GM12878 (cell line): ENCODE results near the gene HVCN1. TPM values are rescaled to one million over a fixed set of nuclear protein-coding genes. Genes with fewer than 3 reads are reported as not detected.

Experiments
- ESRRA ChIP-seq: IDR thresholded peaks from 2 replicates; pipeline ENCODE4 v1.6.1; 2012; ENCODE audit warnings: mild to moderate bottlenecking, low read length, improper control_type of control experiment
- KDM1A ChIP-seq: fragments of 200-600 bp; sonication (generic); IDR thresholded peaks from 2 replicates; pipeline ENCODE4 v1.6.1; 2016; ENCODE audit warnings: borderline replicate concordance
- RFX5 ChIP-seq: IDR thresholded peaks from 2 replicates; pipeline ENCODE4 v1.6.1; 2011; ENCODE audit warnings: low read depth, low read length, improper control_type of control experiment
- polyA plus RNA-seq, 11 experiments: library from polyadenylated mRNA; depleted of rRNA in 4 of 11; unstranded in 6 of 11; stranded (reverse) in 5 of 11; fragments of >200 nt; fragmentation: Nextera tagmentation in 4 of 11; fragmentation: Illumina TruSeq in 1 of 11; extraction: Ambion mirVana in 4 of 11; extraction: Trizol in 1 of 11; gene quantifications; 1 replicate in 1 of 11; 2 replicates in 10 of 11; pipeline versions ENCODE4 v1.2.1 to v1.2.3, GENCODE V29; 2011 to 2016; ENCODE audit warnings: inconsistent platforms in 2 of 11, missing spikeins in 2 of 11, low read depth in 1 of 11
- total RNA-seq, 4 experiments: library from RNA; depleted of rRNA in 3 of 4; stranded (reverse); fragments of >200 nt in 3 of 4; fragmentation: Illumina TruSeq in 1 of 4; extraction: Trizol in 1 of 4; gene quantifications; 2 replicates each; pipeline versions ENCODE4 v1.2.1 to v1.2.3, GENCODE V29; 2013 to 2021
- TF ChIP-seq, protein P1 (sequence below): IDR thresholded peaks from 2 replicates; pipeline ENCODE4 v1.6.1; 2012; ENCODE audit warnings: mild to moderate bottlenecking, low read depth, low read length
- TF ChIP-seq, protein P2 (sequence below): fragments of 450-650 bp; IDR thresholded peaks from 2 replicates; pipeline ENCODE4 v1.6.1; 2016; ENCODE audit warnings: mild to moderate bottlenecking
- TF ChIP-seq, protein P3 (sequence below): IDR thresholded peaks from 2 replicates; pipeline ENCODE4 v1.6.1; 2011; ENCODE audit warnings: mild to moderate bottlenecking, low read depth, low read length, moderate library complexity; ENCODE audit not compliant: insufficient replicate concordance

Gene HVCN1
- total and polyA plus RNA-seq, 10 of the 15 experiments (the other 5 are each of a cell fraction or from before 2014, with no cell fraction given), result 27.8 to 181 (median 103) TPM

DNA sequence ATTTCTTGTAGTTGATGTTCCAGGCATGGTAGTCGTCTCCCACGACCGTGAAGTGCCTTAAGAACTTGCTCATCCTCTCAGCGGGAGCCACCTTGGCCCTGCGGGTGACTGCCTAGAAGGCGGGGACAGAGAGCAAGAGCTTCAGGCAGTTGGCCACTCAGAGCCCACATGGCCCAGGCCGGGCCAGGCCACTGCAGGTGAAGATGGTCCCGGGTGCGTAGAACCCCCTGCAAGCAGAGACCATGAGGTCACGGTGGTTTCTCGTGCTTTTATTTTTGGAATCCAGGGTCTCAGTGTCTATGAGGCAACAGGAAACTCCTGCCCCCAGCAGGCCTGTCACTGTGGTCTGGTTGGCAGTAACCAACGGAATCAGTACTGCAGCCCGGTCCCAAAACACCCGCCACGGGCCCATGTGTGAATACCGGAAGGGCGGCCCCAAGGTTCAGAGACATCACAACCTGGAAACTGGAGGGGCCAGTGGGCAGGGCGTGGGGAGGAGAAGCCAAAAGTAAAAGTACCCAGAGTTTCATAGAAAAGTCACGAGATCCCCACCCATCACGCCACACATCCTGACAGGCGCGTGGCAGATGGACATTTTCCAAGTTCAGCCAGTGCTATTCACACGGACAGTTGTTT is 27.5 kb downstream of the HVCN1 start (continued):
- TF ChIP-seq, protein P1, sequence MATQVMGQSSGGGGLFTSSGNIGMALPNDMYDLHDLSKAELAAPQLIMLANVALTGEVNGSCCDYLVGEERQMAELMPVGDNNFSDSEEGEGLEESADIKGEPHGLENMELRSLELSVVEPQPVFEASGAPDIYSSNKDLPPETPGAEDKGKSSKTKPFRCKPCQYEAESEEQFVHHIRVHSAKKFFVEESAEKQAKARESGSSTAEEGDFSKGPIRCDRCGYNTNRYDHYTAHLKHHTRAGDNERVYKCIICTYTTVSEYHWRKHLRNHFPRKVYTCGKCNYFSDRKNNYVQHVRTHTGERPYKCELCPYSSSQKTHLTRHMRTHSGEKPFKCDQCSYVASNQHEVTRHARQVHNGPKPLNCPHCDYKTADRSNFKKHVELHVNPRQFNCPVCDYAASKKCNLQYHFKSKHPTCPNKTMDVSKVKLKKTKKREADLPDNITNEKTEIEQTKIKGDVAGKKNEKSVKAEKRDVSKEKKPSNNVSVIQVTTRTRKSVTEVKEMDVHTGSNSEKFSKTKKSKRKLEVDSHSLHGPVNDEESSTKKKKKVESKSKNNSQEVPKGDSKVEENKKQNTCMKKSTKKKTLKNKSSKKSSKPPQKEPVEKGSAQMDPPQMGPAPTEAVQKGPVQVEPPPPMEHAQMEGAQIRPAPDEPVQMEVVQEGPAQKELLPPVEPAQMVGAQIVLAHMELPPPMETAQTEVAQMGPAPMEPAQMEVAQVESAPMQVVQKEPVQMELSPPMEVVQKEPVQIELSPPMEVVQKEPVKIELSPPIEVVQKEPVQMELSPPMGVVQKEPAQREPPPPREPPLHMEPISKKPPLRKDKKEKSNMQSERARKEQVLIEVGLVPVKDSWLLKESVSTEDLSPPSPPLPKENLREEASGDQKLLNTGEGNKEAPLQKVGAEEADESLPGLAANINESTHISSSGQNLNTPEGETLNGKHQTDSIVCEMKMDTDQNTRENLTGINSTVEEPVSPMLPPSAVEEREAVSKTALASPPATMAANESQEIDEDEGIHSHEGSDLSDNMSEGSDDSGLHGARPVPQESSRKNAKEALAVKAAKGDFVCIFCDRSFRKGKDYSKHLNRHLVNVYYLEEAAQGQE, result no peak
- no peak for TF ChIP-seq ESRRA
- TF ChIP-seq RFX5, result no peak
- TF ChIP-seq, protein P2, sequence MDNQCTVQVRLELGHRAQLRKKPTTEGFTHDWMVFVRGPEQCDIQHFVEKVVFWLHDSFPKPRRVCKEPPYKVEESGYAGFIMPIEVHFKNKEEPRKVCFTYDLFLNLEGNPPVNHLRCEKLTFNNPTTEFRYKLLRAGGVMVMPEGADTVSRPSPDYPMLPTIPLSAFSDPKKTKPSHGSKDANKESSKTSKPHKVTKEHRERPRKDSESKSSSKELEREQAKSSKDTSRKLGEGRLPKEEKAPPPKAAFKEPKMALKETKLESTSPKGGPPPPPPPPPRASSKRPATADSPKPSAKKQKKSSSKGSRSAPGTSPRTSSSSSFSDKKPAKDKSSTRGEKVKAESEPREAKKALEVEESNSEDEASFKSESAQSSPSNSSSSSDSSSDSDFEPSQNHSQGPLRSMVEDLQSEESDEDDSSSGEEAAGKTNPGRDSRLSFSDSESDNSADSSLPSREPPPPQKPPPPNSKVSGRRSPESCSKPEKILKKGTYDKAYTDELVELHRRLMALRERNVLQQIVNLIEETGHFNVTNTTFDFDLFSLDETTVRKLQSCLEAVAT, result peak; percentile 60
- TF ChIP-seq, protein P3, sequence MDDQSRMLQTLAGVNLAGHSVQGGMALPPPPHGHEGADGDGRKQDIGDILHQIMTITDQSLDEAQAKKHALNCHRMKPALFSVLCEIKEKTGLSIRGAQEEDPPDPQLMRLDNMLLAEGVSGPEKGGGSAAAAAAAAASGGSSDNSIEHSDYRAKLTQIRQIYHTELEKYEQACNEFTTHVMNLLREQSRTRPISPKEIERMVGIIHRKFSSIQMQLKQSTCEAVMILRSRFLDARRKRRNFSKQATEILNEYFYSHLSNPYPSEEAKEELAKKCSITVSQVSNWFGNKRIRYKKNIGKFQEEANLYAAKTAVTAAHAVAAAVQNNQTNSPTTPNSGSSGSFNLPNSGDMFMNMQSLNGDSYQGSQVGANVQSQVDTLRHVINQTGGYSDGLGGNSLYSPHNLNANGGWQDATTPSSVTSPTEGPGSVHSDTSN, result peak; percentile 50
- no peak for TF ChIP-seq KDM1A
